ENCODE measurements around the gene RARA.

- TF ChIP-seq TCF4 (CRISPR knock-in tag; IDR thresholded peaks at IDR 0.05; ENCODE audit: borderline replicate concordance) (no peak), ZFP3 (CRISPR knock-in tag; IDR thresholded peaks at IDR 0.05) (no peak), ZFP30 (CRISPR knock-in tag; IDR thresholded peaks at IDR 0.05) (no peak), ESRRG (CRISPR knock-in tag; IDR thresholded peaks at IDR 0.05) (no peak), OSR1 (CRISPR knock-in tag; IDR thresholded peaks at IDR 0.05) (no peak), PPARA (CRISPR knock-in tag; IDR thresholded peaks at IDR 0.05; ENCODE audit: borderline replicate concordance) (no peak), GLIS3 (CRISPR knock-in tag; IDR thresholded peaks at IDR 0.05) (no peak)
- TF ChIP-seq, protein P1, sequence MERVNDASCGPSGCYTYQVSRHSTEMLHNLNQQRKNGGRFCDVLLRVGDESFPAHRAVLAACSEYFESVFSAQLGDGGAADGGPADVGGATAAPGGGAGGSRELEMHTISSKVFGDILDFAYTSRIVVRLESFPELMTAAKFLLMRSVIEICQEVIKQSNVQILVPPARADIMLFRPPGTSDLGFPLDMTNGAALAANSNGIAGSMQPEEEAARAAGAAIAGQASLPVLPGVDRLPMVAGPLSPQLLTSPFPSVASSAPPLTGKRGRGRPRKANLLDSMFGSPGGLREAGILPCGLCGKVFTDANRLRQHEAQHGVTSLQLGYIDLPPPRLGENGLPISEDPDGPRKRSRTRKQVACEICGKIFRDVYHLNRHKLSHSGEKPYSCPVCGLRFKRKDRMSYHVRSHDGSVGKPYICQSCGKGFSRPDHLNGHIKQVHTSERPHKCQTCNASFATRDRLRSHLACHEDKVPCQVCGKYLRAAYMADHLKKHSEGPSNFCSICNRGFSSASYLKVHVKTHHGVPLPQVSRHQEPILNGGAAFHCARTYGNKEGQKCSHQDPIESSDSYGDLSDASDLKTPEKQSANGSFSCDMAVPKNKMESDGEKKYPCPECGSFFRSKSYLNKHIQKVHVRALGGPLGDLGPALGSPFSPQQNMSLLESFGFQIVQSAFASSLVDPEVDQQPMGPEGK (CRISPR knock-in tag; IDR thresholded peaks at IDR 0.05; ENCODE audit: borderline replicate concordance), result no peak
- TF ChIP-seq, protein P2, sequence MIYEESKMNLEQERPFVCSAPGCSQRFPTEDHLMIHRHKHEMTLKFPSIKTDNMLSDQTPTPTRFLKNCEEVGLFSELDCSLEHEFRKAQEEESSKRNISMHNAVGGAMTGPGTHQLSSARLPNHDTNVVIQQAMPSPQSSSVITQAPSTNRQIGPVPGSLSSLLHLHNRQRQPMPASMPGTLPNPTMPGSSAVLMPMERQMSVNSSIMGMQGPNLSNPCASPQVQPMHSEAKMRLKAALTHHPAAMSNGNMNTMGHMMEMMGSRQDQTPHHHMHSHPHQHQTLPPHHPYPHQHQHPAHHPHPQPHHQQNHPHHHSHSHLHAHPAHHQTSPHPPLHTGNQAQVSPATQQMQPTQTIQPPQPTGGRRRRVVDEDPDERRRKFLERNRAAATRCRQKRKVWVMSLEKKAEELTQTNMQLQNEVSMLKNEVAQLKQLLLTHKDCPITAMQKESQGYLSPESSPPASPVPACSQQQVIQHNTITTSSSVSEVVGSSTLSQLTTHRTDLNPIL (CRISPR knock-in tag; IDR thresholded peaks at IDR 0.05; ENCODE audit: low read depth), result no peak
These were observed 43.9 kb downstream of the RARA start for GRCh38 chr17:40352779-40353394.
